HCT116 (cell line): Measurements from ENCODE around the gene RTF2. TPM values are rescaled to one million over a fixed set of nuclear protein-coding genes. Genes with fewer than 3 reads are reported as not detected.
A peak's percentile ranks its signal among the peaks of the same experiment; 100 is the strongest.

Experiments used
- ATAC-seq: fragments of 200-7000 bp; cut with Tn5 transposase; 2 replicates; pipeline ENCODE4 v1.9.1; 2020; ENCODE audit warnings: mild to moderate bottlenecking, moderate library complexity
- BruUV-seq: library from RNA; stranded (reverse); fragments of 400-500 nt; replicated peaks from 2 replicates; lab custom pipeline; 2021; lab: Mats Ljungman, UMichigan
- CTCF ChIA-PET: fragments of 300-600 bp; sonication (Branson Sonifier 250); formaldehyde crosslinking; loops from one replicate; lab custom pipeline; 2021; ENCODE audit warnings: antibody characterized with exemption; lab: Charles Lee
- POLR2A ChIA-PET: fragments of 300-600, 350-600 bp; sonication (Branson Sonifier 250); formaldehyde crosslinking; loops from one replicate; lab custom pipeline; 2021; ENCODE audit warnings: antibody characterized with exemption; lab: Charles Lee
- RAD21 ChIA-PET, 2 experiments: fragments of 300-600 bp; sonication (Branson Sonifier 250); formaldehyde crosslinking; loops; one replicate each; lab custom pipeline; 2023; ENCODE audit warnings: low total read pairs in 2 of 2; ENCODE audit not compliant: uncharacterized antibody in 2 of 2, unreplicated experiment in 2 of 2, low non-redundant PET in 1 of 2; lab: Charles Lee
- DNase-seq: peaks from one replicate; pipeline ENCODE4 v3.0.0-alpha.2; 2010; ENCODE audit warnings: low read depth, low spot score
- H2AFZ ChIP-seq: fragments of 200-600 bp; shearing (Covaris generic), sonication (generic); 2 replicates; pipeline ENCODE4 v1.6.1; 2017; ENCODE audit warnings: low read depth, mixed run types, mixed read lengths, antibody characterized with exemption, low read length; ENCODE audit not compliant: poor library complexity, severe bottlenecking
- H3K27ac ChIP-seq: 2 replicates; pipeline ENCODE4 v1.5.1; 2012; ENCODE audit warnings: low read depth, low read length
- H3K27me3 ChIP-seq: fragments of 200-600 bp; sonication (generic); 2 replicates; pipeline ENCODE4 v1.6.1; 2016; ENCODE audit warnings: mixed run types, low read length, mixed read lengths; ENCODE audit not compliant: insufficient read depth
- H3K36me3 ChIP-seq, 2 experiments: fragments of 200-500 bp in 1 of 2; fragments of 200-600 bp in 1 of 2; sonication (Bioruptor generic) in 1 of 2; sonication (generic) in 1 of 2; 2 replicates each; pipeline versions ENCODE4 v1.5.1 to v1.6.1; 2014 to 2016; ENCODE audit warnings: low read length in 2 of 2, inconsistent platforms in 1 of 2, mixed read lengths in 1 of 2, mixed run types in 1 of 2; ENCODE audit not compliant: insufficient read depth in 2 of 2, control insufficient read depth in 1 of 2
- H3K4me1 ChIP-seq, 2 experiments: fragments of 200-600 bp in 1 of 2; sonication (generic) in 1 of 2; 2 replicates each; pipeline versions ENCODE4 v1.5.1 to v1.6.1; 2012 to 2017; ENCODE audit warnings: low read length in 2 of 2, inconsistent platforms in 1 of 2, mild to moderate bottlenecking in 1 of 2, mixed read lengths in 1 of 2, mixed run types in 1 of 2, moderate library complexity in 1 of 2; ENCODE audit not compliant: insufficient read depth in 2 of 2, control insufficient read depth in 1 of 2
- H3K4me2 ChIP-seq: fragments of 200-600 bp; sonication (generic); 2 replicates; pipeline ENCODE4 v1.6.1; 2017; ENCODE audit warnings: mixed run types, low read length, mixed read lengths
- H3K4me3 ChIP-seq, 2 experiments: fragments of 200-600 bp in 1 of 2; sonication (generic) in 1 of 2; replicated peaks in 1 of 2; 2 replicates each; pipeline ENCODE4 v1.5.1; 2011 to 2016; ENCODE audit warnings: low read length in 2 of 2, control low read depth in 1 of 2, low read depth in 1 of 2, mild to moderate bottlenecking in 1 of 2, mixed read lengths in 1 of 2, mixed run types in 1 of 2
- H3K79me2 ChIP-seq: fragments of 200-600 bp; sonication (generic); 2 replicates; pipeline ENCODE4 v1.6.1; 2017; ENCODE audit warnings: mild to moderate bottlenecking, mixed run types, low read length, moderate library complexity, mixed read lengths; ENCODE audit not compliant: insufficient read depth
- H3K9ac ChIP-seq: fragments of 200-600 bp; sonication (generic); 2 replicates; pipeline ENCODE4 v1.6.1; 2016; ENCODE audit warnings: low read length, mixed read lengths
- H3K9me2 ChIP-seq: fragments of 200-600 bp; sonication (generic), shearing (Covaris generic); 2 replicates; pipeline ENCODE4 v1.6.1; 2017; ENCODE audit warnings: mixed run types, mild to moderate bottlenecking, moderate library complexity; ENCODE audit not compliant: insufficient read depth
- H3K9me3 ChIP-seq, 2 experiments: fragments of 200-500 bp in 1 of 2; fragments of 200-600 bp in 1 of 2; sonication (Bioruptor generic) in 1 of 2; sonication (generic) in 1 of 2; 2 replicates each; pipeline ENCODE4 v1.6.1; 2014 to 2017; ENCODE audit warnings: low read length in 2 of 2, mixed read lengths in 2 of 2, inconsistent platforms in 1 of 2, low read depth in 1 of 2, mild to moderate bottlenecking in 1 of 2, mixed run types in 1 of 2, moderate library complexity in 1 of 2; ENCODE audit not compliant: control insufficient read depth in 1 of 2, insufficient read depth in 1 of 2
- H4K20me1 ChIP-seq: fragments of 200-600 bp; sonication (generic), shearing (Covaris generic); 2 replicates; pipeline ENCODE4 v1.6.1; 2017; ENCODE audit warnings: mixed run types, mild to moderate bottlenecking, moderate library complexity; ENCODE audit not compliant: insufficient read depth
- CBX3 ChIP-seq: IDR thresholded peaks from 2 replicates; pipeline ENCODE4 v1.6.1; 2012; ENCODE audit warnings: low read depth
- EGR1 ChIP-seq: IDR thresholded peaks from 2 replicates; pipeline ENCODE4 v1.6.1; 2012; ENCODE audit warnings: low read depth
- ELF1 ChIP-seq: IDR thresholded peaks from 2 replicates; pipeline ENCODE4 v1.6.1; 2012; ENCODE audit warnings: low read depth, borderline replicate concordance
- EZH2phosphoT487 ChIP-seq: fragments of 200-600 bp; IDR thresholded peaks from 2 replicates; pipeline ENCODE4 v1.6.1; 2018; ENCODE audit warnings: antibody characterized with exemption, borderline replicate concordance
- FOSL1 ChIP-seq: IDR thresholded peaks from 2 replicates; pipeline ENCODE4 v1.6.1; 2012; ENCODE audit warnings: low read depth
- JUND ChIP-seq: IDR thresholded peaks from 2 replicates; pipeline ENCODE4 v1.6.1; 2012
- POLR2A ChIP-seq: IDR thresholded peaks from 2 replicates; pipeline ENCODE4 v1.7.0; 2011; ENCODE audit warnings: borderline replicate concordance; ENCODE audit not compliant: insufficient read depth, insufficient read length; ENCODE audit errors: extremely low read depth
- POLR2AphosphoS5 ChIP-seq: IDR thresholded peaks from 2 replicates; pipeline ENCODE4 v1.6.1; 2011; ENCODE audit warnings: mild to moderate bottlenecking, low read depth, low read length, moderate library complexity
- RAD21 ChIP-seq: IDR thresholded peaks from 2 replicates; pipeline ENCODE4 v1.6.1; 2012; ENCODE audit warnings: low read depth, mild to moderate bottlenecking
- SIN3A ChIP-seq: IDR thresholded peaks from 2 replicates; pipeline ENCODE4 v1.6.1; 2012; ENCODE audit warnings: low read depth
- TCF7L2 ChIP-seq: IDR thresholded peaks from 2 replicates; pipeline ENCODE4 v1.7.0; 2011; ENCODE audit warnings: borderline replicate concordance, inconsistent platforms; ENCODE audit not compliant: insufficient read depth, insufficient read length; ENCODE audit errors: extremely low read depth
- ZNF274 ChIP-seq: fragments of 200-500 bp; sonication (Bioruptor generic); IDR thresholded peaks from 2 replicates; pipeline ENCODE4 v1.6.1; 2014; ENCODE audit warnings: mild to moderate bottlenecking, low read depth, low read length, inconsistent platforms
- intact Hi-C: fragments of 100-400 bp; cut with micrococcal nuclease; formaldehyde crosslinking; loops from 2 replicates; pipeline ENCODE4 v1.10.0; 2022
- total RNA-seq: library from RNA; stranded (reverse); gene quantifications from one replicate; pipeline ENCODE4 v1.2.1, GENCODE V29; 2021; ENCODE audit not compliant: unreplicated experiment
- TF ChIP-seq, protein P1 (sequence below), 3 experiments: fragments of 200-600 bp in 1 of 3; sonication (generic) in 1 of 3; IDR thresholded peaks in 2 of 3; conservative IDR thresholded peaks in 1 of 3; 2 replicates each; pipeline ENCODE4 v1.5.1; 2012 to 2017; ENCODE audit warnings: low read depth in 2 of 3, low read length in 2 of 3, antibody characterized with exemption in 1 of 3, borderline replicate concordance in 1 of 3, control low read depth in 1 of 3, mild to moderate bottlenecking in 1 of 3, mixed read lengths in 1 of 3, mixed run types in 1 of 3, moderate library complexity in 1 of 3; ENCODE audit not compliant: insufficient read depth in 1 of 3
- TF ChIP-seq, protein P2 (sequence below): IDR thresholded peaks from 2 replicates; pipeline ENCODE4 v1.6.1; 2011; ENCODE audit warnings: mild to moderate bottlenecking, low read length, moderate library complexity; ENCODE audit not compliant: insufficient replicate concordance; ENCODE audit errors: extremely low read depth

The RTF2 gene
- total RNA-seq, 1 experiment from 2014 or later: 73.8 TPM

DNA sequence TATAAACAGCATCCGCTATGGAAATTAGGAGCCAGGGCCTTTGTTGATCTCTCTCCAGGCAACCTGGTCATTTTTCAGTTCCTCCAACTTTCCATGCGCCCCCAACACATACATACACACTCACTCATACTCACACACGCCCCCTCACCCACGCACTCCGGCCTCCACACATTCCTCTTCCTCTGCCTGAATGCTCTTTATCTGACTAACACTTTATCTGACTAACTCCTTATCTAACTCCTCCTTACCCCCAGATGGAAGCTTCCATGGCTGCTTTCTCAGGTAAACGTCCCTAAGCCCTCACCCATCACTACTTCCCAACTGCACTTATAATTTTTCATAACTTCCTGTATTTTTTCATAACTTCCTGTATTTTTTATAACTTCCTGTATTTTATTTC, 38.9 kb upstream of the RTF2 start (continued):
- TF ChIP-seq POLR2A (no peak), FOSL1 (no peak), JUND (no peak)
- TF ChIP-seq, protein P1, sequence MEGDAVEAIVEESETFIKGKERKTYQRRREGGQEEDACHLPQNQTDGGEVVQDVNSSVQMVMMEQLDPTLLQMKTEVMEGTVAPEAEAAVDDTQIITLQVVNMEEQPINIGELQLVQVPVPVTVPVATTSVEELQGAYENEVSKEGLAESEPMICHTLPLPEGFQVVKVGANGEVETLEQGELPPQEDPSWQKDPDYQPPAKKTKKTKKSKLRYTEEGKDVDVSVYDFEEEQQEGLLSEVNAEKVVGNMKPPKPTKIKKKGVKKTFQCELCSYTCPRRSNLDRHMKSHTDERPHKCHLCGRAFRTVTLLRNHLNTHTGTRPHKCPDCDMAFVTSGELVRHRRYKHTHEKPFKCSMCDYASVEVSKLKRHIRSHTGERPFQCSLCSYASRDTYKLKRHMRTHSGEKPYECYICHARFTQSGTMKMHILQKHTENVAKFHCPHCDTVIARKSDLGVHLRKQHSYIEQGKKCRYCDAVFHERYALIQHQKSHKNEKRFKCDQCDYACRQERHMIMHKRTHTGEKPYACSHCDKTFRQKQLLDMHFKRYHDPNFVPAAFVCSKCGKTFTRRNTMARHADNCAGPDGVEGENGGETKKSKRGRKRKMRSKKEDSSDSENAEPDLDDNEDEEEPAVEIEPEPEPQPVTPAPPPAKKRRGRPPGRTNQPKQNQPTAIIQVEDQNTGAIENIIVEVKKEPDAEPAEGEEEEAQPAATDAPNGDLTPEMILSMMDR (IDR thresholded peaks at IDR 0.05 in 2 of 3, conservative IDR thresholded peaks at IDR 0.05 in 1 of 3; ENCODE audit: borderline replicate concordance in 1 of 3, insufficient read depth in 1 of 3, low read depth in 2 of 3, low read length in 2 of 3): no peak

DNA sequence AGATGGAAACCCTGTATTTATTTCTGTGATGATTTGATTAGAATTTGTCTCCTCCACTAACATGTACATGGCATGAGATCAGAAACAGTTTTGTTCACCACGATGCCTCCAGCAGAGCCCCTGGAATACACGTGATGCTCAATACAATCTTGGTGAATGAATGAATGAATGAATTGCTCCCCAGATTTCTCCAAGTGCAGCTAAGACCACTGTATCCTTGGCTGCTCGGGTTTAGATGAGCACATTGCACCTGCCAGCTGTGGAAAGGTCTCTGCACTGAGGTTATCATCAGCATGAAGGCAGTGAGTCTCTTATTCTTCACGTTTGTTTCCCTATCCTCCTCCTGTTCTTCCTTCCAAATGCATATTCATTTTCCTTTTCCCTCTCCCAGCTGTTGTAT, 38.5 kb upstream of the RTF2 start:
- Histone ChIP-seq H3K36me3 (no peaks in the 10 kb centered on the region), H3K9ac (no peak overlapping the region), H3K9me3 (no peaks in the 10 kb centered on the region), H3K79me2 (no peaks in the 10 kb centered on the region), H3K9me2 (no peaks in the 10 kb centered on the region), H3K4me1 (peaks cover 0 to 11% of the 10 kb centered on the region in 2 experiments; a peak in 2 of 4 replicates), H3K27me3 (no peaks in the 10 kb centered on the region), H3K27ac (no peak overlapping the region), H4K20me1 (no peaks in the 10 kb centered on the region), H3K4me2 (peak overlapping the region; percentile 34; the same call in 1 of the 2 replicates), H3K4me3 (no peak overlapping the region), H2AFZ (no peak overlapping the region)
- BruUV-seq: no TSS peak
- CTCF ChIA-PET: no interaction called here
- intact Hi-C loops: no loop called here
- POLR2A ChIA-PET: no interaction called here
- TF ChIP-seq, protein P2, sequence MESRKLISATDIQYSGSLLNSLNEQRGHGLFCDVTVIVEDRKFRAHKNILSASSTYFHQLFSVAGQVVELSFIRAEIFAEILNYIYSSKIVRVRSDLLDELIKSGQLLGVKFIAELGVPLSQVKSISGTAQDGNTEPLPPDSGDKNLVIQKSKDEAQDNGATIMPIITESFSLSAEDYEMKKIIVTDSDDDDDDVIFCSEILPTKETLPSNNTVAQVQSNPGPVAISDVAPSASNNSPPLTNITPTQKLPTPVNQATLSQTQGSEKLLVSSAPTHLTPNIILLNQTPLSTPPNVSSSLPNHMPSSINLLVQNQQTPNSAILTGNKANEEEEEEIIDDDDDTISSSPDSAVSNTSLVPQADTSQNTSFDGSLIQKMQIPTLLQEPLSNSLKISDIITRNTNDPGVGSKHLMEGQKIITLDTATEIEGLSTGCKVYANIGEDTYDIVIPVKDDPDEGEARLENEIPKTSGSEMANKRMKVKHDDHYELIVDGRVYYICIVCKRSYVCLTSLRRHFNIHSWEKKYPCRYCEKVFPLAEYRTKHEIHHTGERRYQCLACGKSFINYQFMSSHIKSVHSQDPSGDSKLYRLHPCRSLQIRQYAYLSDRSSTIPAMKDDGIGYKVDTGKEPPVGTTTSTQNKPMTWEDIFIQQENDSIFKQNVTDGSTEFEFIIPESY: no peak
- TF ChIP-seq ZNF274 (no peak), TCF7L2 (no peak), EGR1 (no peak), EZH2phosphoT487 (no peak), SIN3A (no peak), ELF1 (no peak), FOSL1 (no peak), POLR2AphosphoS5 (no peak), CBX3 (no peak), RAD21 (no peak)
- TF ChIP-seq, protein P1 (IDR thresholded peaks at IDR 0.05 in 2 of 3, conservative IDR thresholded peaks at IDR 0.05 in 1 of 3; ENCODE audit: borderline replicate concordance in 1 of 3, insufficient read depth in 1 of 3, low read depth in 2 of 3, low read length in 2 of 3): no peak
- no peak for DNase-seq
- RAD21 ChIA-PET: no interaction called here
- ATAC-seq: no peak
